IMR-90 (cell line): Measurements from ENCODE around the gene POLR2E. TPM values are rescaled to one million over a fixed set of nuclear protein-coding genes. Genes with fewer than 3 reads are reported as not detected.

Experiments used
- ATAC-seq: fragments of 200-7000 bp; cut with Tn5 transposase; 2 replicates; pipeline ENCODE4 v1.9.1; 2020; ENCODE audit warnings: low read depth, mild to moderate bottlenecking, moderate library complexity
- BruUV-seq: library from RNA; stranded (reverse); fragments of 400-500 nt; replicated peaks from 2 replicates; lab custom pipeline; 2021; lab: Mats Ljungman, UMichigan
- CTCF ChIA-PET: fragments of 300-600 bp; formaldehyde crosslinking; extraction: SDS; loops from one replicate; lab custom pipeline; 2021; ENCODE audit warnings: antibody characterized with exemption; lab: Yijun Ruan, JAX
- POLR2A ChIA-PET: fragments of 300-600 bp; sonication (Branson Sonifier 250); formaldehyde crosslinking; loops from one replicate; lab custom pipeline; 2022; ENCODE audit warnings: antibody characterized with exemption; ENCODE audit not compliant: unreplicated experiment; lab: Charles Lee
- DNase-seq: peaks from one replicate; pipeline ENCODE4 v3.0.0; 2013
- H2AFZ ChIP-seq: replicated peaks from 2 replicates; pipeline ENCODE3; 2013; ENCODE audit warnings: low read length, mild to moderate bottlenecking; ENCODE audit not compliant: poor library complexity
- H2AK5ac ChIP-seq: 2 replicates; pipeline ENCODE4 v1.6.1; 2013; ENCODE audit warnings: low read depth, low read length, inconsistent platforms
- H2AK9ac ChIP-seq: replicated peaks from 2 replicates; pipeline ENCODE3; 2013; ENCODE audit warnings: mild to moderate bottlenecking, low read depth, low read length, moderate library complexity; ENCODE audit not compliant: poor library complexity
- H2BK120ac ChIP-seq: 2 replicates; pipeline ENCODE4 v1.6.1; 2013; ENCODE audit warnings: low read depth, low read length, inconsistent platforms
- H2BK15ac ChIP-seq: 3 replicates; pipeline ENCODE4 v1.6.1; 2013; ENCODE audit warnings: low read depth, low read length, inconsistent platforms
- H2BK20ac ChIP-seq: 2 replicates; pipeline ENCODE4 v1.6.1; 2013; ENCODE audit warnings: low read depth, mild to moderate bottlenecking, inconsistent platforms, low read length, moderate library complexity
- H2BK5ac ChIP-seq: 2 replicates; pipeline ENCODE4 v1.6.1; 2013; ENCODE audit warnings: mild to moderate bottlenecking, low read depth, low read length, inconsistent platforms; ENCODE audit not compliant: poor library complexity, severe bottlenecking
- H3K14ac ChIP-seq: replicated peaks from 2 replicates; pipeline ENCODE4 v1.6.1; 2013; ENCODE audit warnings: low read depth, low read length, inconsistent platforms
- H3K18ac ChIP-seq: 2 replicates; pipeline ENCODE4 v1.6.1; 2013; ENCODE audit warnings: low read depth, low read length, control low read depth
- H3K23ac ChIP-seq: 2 replicates; pipeline ENCODE4 v1.6.1; 2013; ENCODE audit warnings: low read depth, low read length, inconsistent platforms
- H3K27ac ChIP-seq: 2 replicates; pipeline ENCODE4 v1.5.1; 2013; ENCODE audit warnings: mild to moderate bottlenecking, control low read depth, low read length; ENCODE audit not compliant: insufficient read depth
- H3K27me3 ChIP-seq: 2 replicates; pipeline ENCODE4 v1.6.1; 2013; ENCODE audit warnings: low read length; ENCODE audit not compliant: control insufficient read depth, insufficient read depth
- H3K36me3 ChIP-seq: 2 replicates; pipeline ENCODE4 v1.6.1; 2013; ENCODE audit warnings: low read length, mixed read lengths; ENCODE audit not compliant: control insufficient read depth, insufficient read depth
- H3K4ac ChIP-seq: 2 replicates; pipeline ENCODE4 v1.6.1; 2013; ENCODE audit warnings: low read depth, low read length, inconsistent platforms
- H3K4me1 ChIP-seq: 2 replicates; pipeline ENCODE4 v1.6.1; 2013; ENCODE audit warnings: low read length, mixed read lengths; ENCODE audit not compliant: control insufficient read depth, insufficient read depth
- H3K4me2 ChIP-seq: 2 replicates; pipeline ENCODE4 v1.6.1; 2013; ENCODE audit warnings: low read depth, mild to moderate bottlenecking, control low read depth, low read length, moderate library complexity
- H3K4me3 ChIP-seq: 2 replicates; pipeline ENCODE4 v1.5.1; 2013; ENCODE audit warnings: low read depth, mild to moderate bottlenecking, control low read depth, low read length, moderate library complexity; ENCODE audit not compliant: insufficient read depth
- H3K56ac ChIP-seq: 2 replicates; pipeline ENCODE4 v1.6.1; 2013; ENCODE audit warnings: low read length, inconsistent platforms; ENCODE audit not compliant: insufficient read depth; ENCODE audit errors: extremely low read depth
- H3K79me1 ChIP-seq, 2 experiments: 2 replicates each; pipeline ENCODE4 v1.6.1; 2013; ENCODE audit warnings: low read length in 2 of 2, inconsistent platforms in 1 of 2, low read depth in 1 of 2
- H3K9ac ChIP-seq: 2 replicates; pipeline ENCODE4 v1.6.1; 2013; ENCODE audit warnings: low read depth, low read length, control low read depth
- H3K9me1 ChIP-seq: 2 replicates; pipeline ENCODE4 v1.6.1; 2013; ENCODE audit warnings: low read length, inconsistent platforms; ENCODE audit not compliant: insufficient read depth
- H3K9me3 ChIP-seq: 2 replicates; pipeline ENCODE4 v1.6.1; 2013; ENCODE audit warnings: low read length; ENCODE audit not compliant: control insufficient read depth, insufficient read depth
- H4K20me1 ChIP-seq: 2 replicates; pipeline ENCODE4 v1.6.1; 2013; ENCODE audit warnings: low read length, inconsistent platforms; ENCODE audit not compliant: insufficient read depth
- H4K5ac ChIP-seq: 2 replicates; pipeline ENCODE4 v1.6.1; 2013; ENCODE audit warnings: mild to moderate bottlenecking, low read depth, low read length, control low read depth
- H4K8ac ChIP-seq, 2 experiments: 2 replicates each; pipeline ENCODE4 v1.6.1; 2013; ENCODE audit warnings: low read depth in 2 of 2, low read length in 2 of 2, control low read depth in 1 of 2, inconsistent platforms in 1 of 2
- H4K91ac ChIP-seq: 2 replicates; pipeline ENCODE4 v1.6.1; 2013; ENCODE audit warnings: low read depth, low read length, inconsistent platforms; ENCODE audit not compliant: insufficient read depth
- BHLHE40 ChIP-seq: fragments of 150-350 bp; IDR thresholded peaks from 2 replicates; pipeline ENCODE4 v1.6.1; 2016; ENCODE audit warnings: mild to moderate bottlenecking, low read depth, low read length
- CEBPB ChIP-seq: IDR thresholded peaks from 2 replicates; pipeline ENCODE4 v1.6.1; 2012; ENCODE audit warnings: low read depth, low read length, improper control_type of control experiment
- CHD1 ChIP-seq: IDR thresholded peaks from 2 replicates; pipeline ENCODE4 v1.6.1; 2012; ENCODE audit warnings: low read depth, low read length, improper control_type of control experiment
- CTCF ChIP-seq: conservative IDR thresholded peaks from 2 replicates; pipeline ENCODE4 v1.5.1; 2012; ENCODE audit warnings: mild to moderate bottlenecking, low read depth, low read length, improper control_type of control experiment
- ELK1 ChIP-seq: fragments of 150-350 bp; IDR thresholded peaks from 2 replicates; pipeline ENCODE4 v1.6.1; 2016; ENCODE audit warnings: low read depth, mild to moderate bottlenecking, low read length, moderate library complexity, borderline replicate concordance
- FOS ChIP-seq: fragments of 150-350 bp; IDR thresholded peaks from 2 replicates; pipeline ENCODE4 v1.6.1; 2016; ENCODE audit warnings: low read depth, low read length
- MAFK ChIP-seq: IDR thresholded peaks from 2 replicates; pipeline ENCODE4 v1.6.1; 2012; ENCODE audit warnings: low read depth, low read length, improper control_type of control experiment
- MAZ ChIP-seq: IDR thresholded peaks from 2 replicates; pipeline ENCODE4 v1.6.1; 2012; ENCODE audit warnings: low read depth, mild to moderate bottlenecking, low read length, improper control_type of control experiment, moderate library complexity, borderline replicate concordance
- MXI1 ChIP-seq: IDR thresholded peaks from 2 replicates; pipeline ENCODE4 v1.6.1; 2012; ENCODE audit warnings: low read depth, mild to moderate bottlenecking, low read length, moderate library complexity, borderline replicate concordance
- NFE2L2 ChIP-seq: fragments of 150-350 bp; IDR thresholded peaks from 2 replicates; pipeline ENCODE4 v1.6.1; 2016; ENCODE audit warnings: low read depth, mild to moderate bottlenecking, low read length
- POLR2A ChIP-seq: IDR thresholded peaks from 2 replicates; pipeline ENCODE4 v1.6.1; 2012; ENCODE audit warnings: mild to moderate bottlenecking, low read depth, low read length
- RAD21 ChIP-seq: IDR thresholded peaks from 2 replicates; pipeline ENCODE4 v1.6.1; 2012; ENCODE audit warnings: low read length, improper control_type of control experiment
- RCOR1 ChIP-seq: IDR thresholded peaks from 2 replicates; pipeline ENCODE4 v1.6.1; 2012; ENCODE audit warnings: mild to moderate bottlenecking, low read length, improper control_type of control experiment; ENCODE audit not compliant: insufficient replicate concordance
- RFX5 ChIP-seq: IDR thresholded peaks from 2 replicates; pipeline ENCODE4 v1.8.0; 2012; ENCODE audit warnings: low read depth, mild to moderate bottlenecking, low read length, moderate library complexity
- SMC3 ChIP-seq: fragments of 150-350 bp; IDR thresholded peaks from 2 replicates; pipeline ENCODE4 v1.6.1; 2016; ENCODE audit warnings: low read depth, mild to moderate bottlenecking, antibody characterized with exemption, low read length, moderate library complexity
- WGBS, 2 experiments: methylation state at CpG; one replicate each; pipeline versions ENCODE4 v1.1.5 to v1.1.7; 2013; ENCODE audit warnings: missing lambda C conversion rate in 2 of 2; ENCODE audit not compliant: insufficient read length in 1 of 2; ENCODE audit errors: extremely low coverage in 2 of 2; 5-methylcytosine and 5-hydroxymethylcytosine counted together
- dilution Hi-C: fragments of 300-500 bp; cut with HindIII; formaldehyde crosslinking; loops from one replicate; pipeline ENCODE4 v1.14.3; 2018; ENCODE audit warnings: low sequenced_read_pairs; ENCODE audit not compliant: unreplicated experiment
- in situ Hi-C: fragments of 300-500 bp; cut with MboI; formaldehyde crosslinking; loops from 3 replicates; pipeline ENCODE4 v1.14.3; 2019; ENCODE audit warnings: low sequenced_read_pairs, inconsistent platforms, mixed read lengths
- intact Hi-C: fragments of 100-400 bp; cut with micrococcal nuclease; formaldehyde crosslinking; loops from 2 replicates; pipeline ENCODE4 v1.10.0; 2022
- polyA plus RNA-seq, 3 experiments: library from polyadenylated mRNA; depleted of rRNA; stranded (reverse); fragments of >200 nt; gene quantifications; 2 replicates each; pipeline ENCODE4 v1.2.3, GENCODE V29; 2012; ENCODE audit warnings: low replicate concordance in 1 of 3
- total RNA-seq: library from RNA; depleted of rRNA; stranded (reverse); fragments of >200 nt; gene quantifications from 2 replicates; pipeline ENCODE4 v1.2.3, GENCODE V29; 2012

Gene POLR2E
- total and polyA plus RNA-seq, 2 of the 4 experiments (the other 2 are of a cell fraction) = 294 to 391 TPM

- Histone ChIP-seq H3K36me3 (no peaks in the 10 kb centered on the region), H2AK9ac (no peak overlapping the region), H3K27me3 (peaks cover 4% of the 10 kb centered on the region; the same call in 1 of the 2 replicates), H2BK120ac (no peak overlapping the region), H4K91ac (no peak overlapping the region), H2BK5ac (no peak overlapping the region), H3K9me3 (peaks cover 2% of the 10 kb centered on the region; the same call in 1 of the 2 replicates), H3K14ac (no peak overlapping the region), H3K56ac (no peak overlapping the region), H3K4me2 (no peak overlapping the region), H3K4me3 (no peak overlapping the region), H3K79me1 (no peaks in the 10 kb centered on the region), H3K27ac (no peak overlapping the region), H4K5ac (no peak overlapping the region), H2BK20ac (no peak overlapping the region), H3K23ac (no peak overlapping the region), H3K4ac (no peak overlapping the region), H3K9ac (no peak overlapping the region), H4K20me1 (no peaks in the 10 kb centered on the region), H3K18ac (no peak overlapping the region), H2AK5ac (no peak overlapping the region), H2AFZ (no peak overlapping the region), H3K9me1 (no peaks in the 10 kb centered on the region), H3K4me1 (no peaks in the 10 kb centered on the region), H2BK15ac (no peak overlapping the region), H4K8ac (no peak overlapping the region)
- in situ Hi-C loops (no loop called here), intact Hi-C loops (no loop called here), dilution Hi-C loops (no loop called here)
- TF ChIP-seq MAZ (no peak), POLR2A (no peak), RCOR1 (no peak), ELK1 (no peak), FOS (no peak), MXI1 (no peak), RAD21 (no peak), CEBPB (no peak), CHD1 (no peak), MAFK (no peak), SMC3 (no peak), NFE2L2 (no peak), RFX5 (no peak), BHLHE40 (no peak), CTCF (no peak)
- no peak for ATAC-seq
- no TSS peak for BruUV-seq
- ChIA-PET CTCF (interaction anchor here (0.7 kb wide), 1 partner anchor 144 kb away, joined by 4 read pairs; no protein-coding TSS in a partner anchor), POLR2A (interaction anchor here (1.0 kb wide), 1 partner anchor 47 kb away, joined by 4 read pairs; no protein-coding TSS in a partner anchor)
- 91% methylated on average over 7 of the region's 16 CpGs; no CpG with 5 or more reads in 1 of the 2 experiments for WGBS, 2 experiments
- DNase-seq = no peak
These were observed 18.2 kb downstream of the POLR2E start for GRCh38 chr19:1076951-1077350.
